GM21367 (cell line): Measurements from ENCODE around the gene NAALADL1.

ENCODE experiments used
- ATAC-seq: cut with Tn5 transposase; IDR thresholded peaks from one replicate; pipeline ENCODE4 v1.9.1; 2021; ENCODE audit not compliant: unreplicated experiment

NAALADL1 gene

GRCh38 chr11:65058419-65059054 is at the start of gene NAALADL1:
Gene NAALADL1 (minus strand): TSS chr11:65058553. CDS start chr11:65058521, 32 bp downstream.
- no peak for ATAC-seq

- no peak for ATAC-seq
Measured at GRCh38 chr11:65107751-65108468, 49.6 kb upstream of the NAALADL1 start.

DNA sequence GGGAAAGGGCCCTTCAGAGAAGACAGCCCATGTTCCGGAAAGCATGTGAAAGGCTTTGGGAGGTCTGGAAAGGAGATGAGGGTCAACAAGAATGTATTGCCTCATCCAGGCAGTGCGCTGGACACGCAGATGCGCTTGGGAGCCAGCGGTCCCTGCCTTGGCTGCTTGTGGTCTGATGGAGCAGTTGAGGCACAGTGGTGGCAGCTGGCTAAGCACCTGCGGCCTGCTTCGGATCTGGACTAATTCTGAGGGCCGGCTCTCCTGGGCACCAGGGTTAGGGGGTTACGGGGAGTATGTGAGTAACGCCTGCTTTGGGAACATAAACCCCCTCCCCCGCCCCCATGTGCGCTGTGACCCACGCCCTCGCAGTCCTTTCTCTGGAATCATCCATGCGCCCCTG is 48.7 kb upstream of the NAALADL1 start:
- no peak for ATAC-seq

GRCh38 chr11:65104628-65105027 is 46.3 kb upstream of the NAALADL1 start:
- no peak for ATAC-seq

DNA sequence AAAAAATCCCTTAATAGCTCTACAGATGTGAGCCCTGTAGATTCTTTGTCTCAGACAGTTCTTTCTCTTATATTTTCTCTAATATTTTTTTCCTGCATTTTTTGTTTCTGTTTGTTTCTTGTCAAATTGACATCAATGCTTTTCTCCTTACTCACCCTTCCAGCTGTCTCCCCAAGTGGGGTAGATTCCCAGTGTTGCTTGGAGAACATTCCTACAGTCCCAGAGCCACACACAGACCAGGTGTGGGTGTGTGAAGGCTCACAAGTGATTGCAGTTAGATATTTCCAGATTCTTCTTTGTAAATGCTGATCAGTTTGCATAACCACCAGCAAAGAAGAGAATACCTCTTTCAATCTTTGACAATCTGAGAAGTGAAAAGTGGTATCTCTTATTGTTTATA is 45.1 kb upstream of the NAALADL1 start:
- ATAC-seq = no peak

DNA sequence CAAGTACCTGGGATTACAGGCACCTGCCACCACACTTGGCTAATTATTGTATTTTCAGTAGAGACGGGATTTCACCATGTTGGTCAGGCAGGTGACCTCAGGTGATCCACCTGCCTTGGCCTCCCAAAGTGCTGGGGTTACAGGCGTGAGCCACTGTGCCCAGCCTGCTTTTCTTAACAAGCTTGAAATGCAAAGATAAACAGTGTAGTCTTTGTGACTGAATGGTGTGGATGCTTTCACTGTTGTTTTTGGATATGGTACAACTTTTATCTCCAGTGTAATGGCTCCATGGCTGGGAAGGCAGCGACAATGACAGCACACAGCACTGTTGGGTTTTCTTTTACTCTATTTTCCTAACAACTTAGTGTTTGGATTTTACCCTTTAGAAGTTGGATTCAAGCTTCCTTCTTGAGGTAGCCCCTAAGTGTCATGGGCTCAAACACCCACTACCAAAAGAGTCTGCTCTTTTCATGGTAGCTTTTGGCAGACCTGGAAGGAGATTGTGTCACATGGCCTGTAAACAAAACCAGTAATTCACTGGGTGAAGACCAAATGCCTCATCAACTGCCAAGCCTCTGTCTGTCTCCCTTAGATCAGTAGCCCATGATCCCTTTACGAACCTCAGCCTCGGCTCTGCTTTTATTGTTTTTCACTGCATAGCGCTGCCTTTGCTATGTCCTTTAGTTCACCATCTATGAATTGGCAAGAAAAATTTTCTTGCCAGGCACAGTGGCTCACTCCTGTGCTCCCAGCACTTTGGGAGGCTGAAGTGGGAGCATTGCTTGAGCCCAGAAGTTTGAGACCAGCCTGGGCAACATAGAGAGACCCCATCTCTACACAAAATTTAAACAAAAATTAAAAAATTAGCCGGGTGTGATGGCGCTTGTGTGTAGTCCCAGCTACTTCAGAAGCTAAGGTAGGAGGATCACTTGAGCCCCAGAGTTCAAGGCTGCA is 44.1 kb upstream of the NAALADL1 start:
- ATAC-seq = no peak

- ATAC-seq = no peak
Measured at GRCh38 chr11:65100674-65101350, 42.5 kb upstream of the NAALADL1 start.

- ATAC-seq = no peak
Measured at GRCh38 chr11:65096926-65097325, 38.6 kb upstream of the NAALADL1 start.

DNA sequence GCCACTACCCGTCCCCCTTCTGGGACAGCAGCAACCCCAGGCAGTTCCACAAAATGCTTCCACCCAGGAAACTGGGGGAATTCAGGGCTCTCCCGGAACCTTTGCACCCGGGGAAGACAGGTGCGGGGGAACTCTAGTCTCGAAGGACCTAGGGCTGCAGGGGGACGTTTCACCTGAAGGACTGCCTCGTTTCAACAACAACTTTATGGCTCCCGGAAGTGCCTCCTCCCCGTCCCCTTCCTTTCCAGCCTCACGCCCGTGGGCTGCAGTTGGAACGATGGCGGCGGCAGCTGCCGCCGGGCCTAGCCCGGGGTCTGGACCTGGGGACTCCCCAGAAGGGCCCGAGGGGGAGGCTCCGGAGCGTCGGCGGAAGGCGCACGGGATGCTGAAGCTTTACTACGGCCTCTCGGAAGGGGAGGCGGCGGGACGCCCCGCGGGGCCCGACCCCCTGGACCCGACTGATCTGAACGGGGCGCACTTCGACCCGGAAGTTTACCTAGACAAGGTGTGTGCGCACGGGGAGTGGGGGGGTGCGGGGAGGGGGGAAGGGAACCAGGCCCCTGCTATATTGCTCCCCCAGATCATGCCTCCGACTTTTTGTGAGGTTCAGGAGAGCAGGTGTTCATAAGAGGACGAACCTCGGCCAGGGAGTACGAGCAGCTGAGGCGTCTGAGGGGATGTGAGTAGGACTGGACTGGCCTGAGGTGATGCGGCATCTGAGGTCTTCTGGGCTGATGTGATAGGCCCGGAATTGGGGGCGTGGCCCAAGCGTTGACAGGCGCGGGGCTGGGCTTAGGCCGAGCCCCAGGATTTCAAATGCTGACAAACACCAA is 37.8 kb upstream of the NAALADL1 start, which contains the start of gene VPS51:
Gene VPS51 (plus strand): TSS at position 241 of the 833 bp plus-strand sequence. CDS start 37 bp downstream, at position 278.
- peak; percentile 59 for ATAC-seq

DNA sequence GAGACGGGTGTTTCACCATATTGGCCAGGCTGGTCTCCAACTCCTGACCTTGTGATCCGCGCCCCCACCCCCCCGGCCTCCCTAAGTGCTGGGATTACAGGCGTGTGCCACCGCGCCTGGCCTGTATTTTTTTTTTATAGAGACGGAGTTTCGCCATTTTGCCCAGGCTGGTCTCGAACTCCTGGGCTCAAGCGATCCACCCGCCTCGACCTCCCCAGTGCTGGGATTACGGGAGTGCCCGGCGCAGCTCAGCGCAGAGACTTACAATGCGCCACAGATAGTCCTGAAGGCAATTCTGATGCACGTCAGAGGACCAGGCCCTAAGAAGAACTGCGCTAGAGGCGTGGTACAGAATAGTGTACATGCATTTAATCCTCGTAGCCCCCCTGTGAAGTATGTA is 37.1 kb upstream of the NAALADL1 start:
- ATAC-seq = no peak

- no peak for ATAC-seq
Measured at GRCh38 chr11:65090628-65091027, 32.3 kb upstream of the NAALADL1 start.

DNA sequence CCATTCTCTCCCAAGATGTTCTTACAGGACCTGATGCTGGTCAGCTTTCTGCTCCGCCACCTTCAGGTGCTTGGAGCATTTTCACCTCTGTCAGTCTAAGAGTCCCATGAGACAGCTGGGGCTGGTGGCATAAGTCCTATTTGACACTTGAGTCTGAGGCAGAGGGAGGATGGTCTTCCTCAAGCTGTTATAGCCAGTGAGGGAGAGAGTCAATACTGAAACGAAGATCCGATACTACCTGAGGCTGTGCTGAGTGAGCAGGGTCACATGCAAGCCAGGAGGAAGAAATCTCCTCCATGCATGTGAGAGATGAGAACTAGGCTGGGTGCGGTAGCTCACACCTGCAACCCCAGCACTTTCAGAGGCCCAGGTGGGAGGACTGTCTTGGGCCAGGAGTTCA is 31.3 kb upstream of the NAALADL1 start:
- ATAC-seq = no peak

DNA sequence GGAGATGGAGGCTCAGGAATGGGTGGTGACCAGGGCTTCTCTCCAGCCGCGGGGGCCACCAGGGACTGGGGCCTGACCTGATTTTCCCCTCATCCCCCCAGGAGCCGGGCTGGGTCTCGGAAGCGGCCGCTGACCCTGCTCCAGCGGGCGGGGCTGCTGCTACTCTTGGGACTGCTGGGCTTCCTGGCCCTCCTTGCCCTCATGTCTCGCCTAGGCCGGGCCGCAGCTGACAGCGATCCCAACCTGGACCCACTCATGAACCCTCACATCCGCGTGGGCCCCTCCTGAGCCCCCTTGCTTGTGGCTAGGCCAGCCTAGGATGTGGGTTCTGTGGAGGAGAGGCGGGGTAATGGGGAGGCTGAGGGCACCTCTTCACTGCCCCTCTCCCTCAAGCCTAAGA is 29.5 kb upstream of the NAALADL1 start:
- no peak for ATAC-seq

DNA sequence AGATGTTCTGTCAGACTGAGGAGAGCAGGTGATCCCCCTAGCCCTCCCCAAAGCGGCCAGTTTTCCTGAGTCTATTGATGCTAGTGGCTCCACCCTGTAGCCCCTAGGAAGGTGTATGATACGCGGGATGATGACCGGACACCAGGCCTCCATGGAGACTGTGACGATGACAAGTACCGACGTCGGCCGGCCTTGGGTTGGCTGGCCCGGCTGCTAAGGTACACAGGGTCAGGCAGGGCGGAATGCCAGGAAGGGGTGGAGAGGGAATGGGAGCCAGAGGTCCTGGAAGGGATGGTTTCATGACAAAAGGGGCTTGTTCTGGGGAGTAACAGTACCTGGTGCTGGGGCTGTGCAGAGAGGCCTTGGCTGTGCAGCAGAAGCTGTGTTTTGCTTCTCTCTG is 28.9 kb upstream of the NAALADL1 start:
- ATAC-seq = no peak

DNA sequence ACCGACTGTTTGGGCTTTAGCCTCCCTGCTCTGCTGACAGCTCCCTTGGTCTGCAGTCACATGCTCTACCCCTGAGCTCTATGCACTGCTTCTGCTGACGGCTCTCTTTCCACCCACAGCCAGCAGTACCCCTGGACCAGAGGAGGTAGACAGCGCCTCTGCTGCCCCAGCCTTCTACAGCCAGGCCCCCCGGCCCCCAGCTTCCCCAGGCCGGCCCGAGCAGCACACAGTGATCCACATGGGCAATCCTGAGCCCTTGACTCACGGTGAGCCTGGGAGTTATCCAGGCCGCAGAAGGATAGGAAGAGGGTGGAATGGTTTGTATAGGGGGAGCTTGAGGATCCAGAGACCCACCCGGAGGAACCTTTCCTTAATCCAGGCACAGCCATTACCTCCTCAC is 28.5 kb upstream of the NAALADL1 start:
- no peak for ATAC-seq

DNA sequence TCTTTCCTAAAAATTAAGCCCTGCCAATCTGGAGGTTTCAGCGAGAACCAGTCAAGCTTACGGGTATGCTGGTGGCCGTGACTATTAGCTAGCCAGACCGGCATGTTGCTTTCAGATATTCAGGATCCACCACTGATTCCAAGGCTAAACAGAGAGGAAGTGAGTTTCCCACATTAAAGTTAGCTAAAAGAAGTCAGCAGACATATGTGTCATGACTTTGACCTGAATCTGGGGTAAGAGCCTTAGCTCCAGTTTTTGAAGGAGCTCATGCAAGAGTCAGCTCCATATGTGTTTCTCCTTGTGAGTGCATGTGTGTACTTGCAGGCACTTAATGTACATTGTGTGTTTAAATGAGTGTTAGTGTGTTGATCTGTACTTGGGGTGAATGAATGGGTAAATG is 27.1 kb upstream of the NAALADL1 start:
- ATAC-seq = no peak

- no peak for ATAC-seq
Measured at GRCh38 chr11:65084598-65085375, 26.4 kb upstream of the NAALADL1 start.

- ATAC-seq = peak; percentile 77
Measured at GRCh38 chr11:65083834-65084597, 25.7 kb upstream of the NAALADL1 start, which contains the start of the genes CDCA5 and ZFPL1. Gene CDCA5 (minus strand): TSS chr11:65084040. CDS start chr11:65083978, 62 bp downstream. Gene ZFPL1 (plus strand): TSS chr11:65084222. CDS start chr11:65084699, 477 bp downstream.
